ENCODE data around the gene MYLK. TPM values are rescaled to one million over a fixed set of nuclear protein-coding genes. Genes with fewer than 3 reads are reported as not detected.

The MYLK gene
- total and polyA plus RNA-seq, 4 donors: 17.1 to 158 (median 41.9) TPM

- Histone ChIP-seq H3K9me3 (ENCODE audit: control insufficient read depth in 4 of 4, low read length in 3 of 4) (no peaks in the 10 kb centered on the region), H3K27ac (ENCODE audit: low read depth in 1 of 2, low read length in 2 of 2) (no peak overlapping the region), H3K27me3 (ENCODE audit: control insufficient read depth in 4 of 4, insufficient read depth in 4 of 4, low read length in 3 of 4) (no peaks in the 10 kb centered on the region), H3K36me3 (ENCODE audit: control insufficient read depth in 4 of 4, insufficient read depth in 3 of 4, low read depth in 1 of 4, low read length in 3 of 4) (no peaks in the 10 kb centered on the region), H3K4me3 (ENCODE audit: low read depth in 1 of 3, low read length in 3 of 3) (no peak overlapping the region), H3K4me1 (ENCODE audit: control insufficient read depth in 4 of 4, insufficient read depth in 4 of 4, low read length in 3 of 4) (peaks cover 8 to 17% (median 16%) of the 10 kb centered on the region in 4 donors), H3K9ac (ENCODE audit: low read depth in 1 of 2, low read length in 2 of 2) (no peak overlapping the region)
- 71% methylated on average over 5 of the region's 5 CpGs for WGBS
- DNase-seq (ENCODE audit: low spot score): no peak
- TF ChIP-seq ATF3 (IDR thresholded peaks at IDR 0.05) (no peak), FOXA2 (IDR thresholded peaks at IDR 0.05) (no peak)
Measured at GRCh38 chr3:123803521-123803920, 80.6 kb downstream of the MYLK start.

DNA sequence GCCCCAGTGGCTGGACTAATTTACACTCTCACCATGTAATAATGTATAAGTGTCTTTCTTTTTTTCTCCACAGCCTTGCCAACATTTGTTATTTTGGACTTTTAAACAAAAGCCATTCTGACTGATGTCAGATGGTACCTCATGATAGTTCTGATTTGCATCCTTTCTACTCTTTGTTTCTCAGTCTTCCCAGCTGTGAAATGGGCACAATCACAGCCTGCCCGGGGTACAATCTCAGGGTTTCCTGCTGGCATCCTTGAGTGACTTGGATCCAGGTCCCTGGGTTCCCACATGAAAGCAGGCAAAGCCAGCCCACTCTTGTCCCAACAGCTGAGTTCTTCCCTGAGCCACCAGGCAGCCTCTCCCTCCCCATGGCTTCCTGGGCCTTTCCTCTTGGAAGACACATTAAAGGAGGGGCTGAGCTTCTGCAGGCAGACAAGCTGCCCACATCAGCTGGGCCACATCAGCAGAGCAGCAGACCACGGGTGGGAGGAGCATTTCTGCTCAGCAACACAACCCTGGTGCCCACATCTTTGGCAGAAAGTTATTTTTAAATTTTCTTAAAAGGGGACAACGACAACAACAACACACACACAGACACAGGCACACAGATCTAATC is 82.0 kb downstream of the MYLK start:
- Histone ChIP-seq H3K4me1 (ENCODE audit: control insufficient read depth in 4 of 4, insufficient read depth in 4 of 4, low read length in 3 of 4) (peaks cover 3 to 21% (median 19%) of the 10 kb centered on the region in 4 donors), H3K4me3 (ENCODE audit: low read depth in 1 of 3, low read length in 3 of 3) (no peak overlapping the region)
- 89% methylated on average over 3 of the region's 3 CpGs for WGBS

GRCh38 chr3:123801474-123801873 is 82.7 kb downstream of the MYLK start:
- H3K9me3 ChIP-seq (ENCODE audit: control insufficient read depth in 4 of 4, low read length in 3 of 4): no peaks in the 10 kb centered on the region
- no peak for DNase-seq (ENCODE audit: low spot score)
- no peak for TF ChIP-seq YY1 (IDR thresholded peaks at IDR 0.05)
- TF ChIP-seq SP1 (IDR thresholded peaks at IDR 0.05): no peak
- no peak for TF ChIP-seq ZBTB33 (IDR thresholded peaks at IDR 0.05)
- TF ChIP-seq HNF4G (IDR thresholded peaks at IDR 0.05): no peak
- no peak for TF ChIP-seq HNF4A (conservative IDR thresholded peaks at IDR 0.05)
- TF ChIP-seq ATF3 (IDR thresholded peaks at IDR 0.05): no peak
- no peak overlapping the region for H3K4me3 ChIP-seq (ENCODE audit: low read depth in 1 of 3, low read length in 3 of 3)
- no peaks in the 10 kb centered on the region for H3K36me3 ChIP-seq (ENCODE audit: control insufficient read depth in 4 of 4, insufficient read depth in 3 of 4, low read depth in 1 of 4, low read length in 3 of 4)
- no peak overlapping the region for H3K27ac ChIP-seq (ENCODE audit: low read depth in 1 of 2, low read length in 2 of 2)
- no peak overlapping the region for H3K9ac ChIP-seq (ENCODE audit: low read depth in 1 of 2, low read length in 2 of 2)
- no peaks in the 10 kb centered on the region for H3K27me3 ChIP-seq (ENCODE audit: control insufficient read depth in 4 of 4, insufficient read depth in 4 of 4, low read length in 3 of 4)
- H3K4me1 ChIP-seq (ENCODE audit: control insufficient read depth in 4 of 4, insufficient read depth in 4 of 4, low read length in 3 of 4): peaks cover 3 to 21% (median 19%) of the 10 kb centered on the region in 4 donors

More for the DNA sequence above, 82.0 kb downstream of the MYLK start:
- no peaks in the 10 kb centered on the region for H3K9me3 ChIP-seq (ENCODE audit: control insufficient read depth in 4 of 4, low read length in 3 of 4)
- no peak overlapping the region for H3K27ac ChIP-seq (ENCODE audit: low read depth in 1 of 2, low read length in 2 of 2)
- no peaks in the 10 kb centered on the region for H3K27me3 ChIP-seq (ENCODE audit: control insufficient read depth in 4 of 4, insufficient read depth in 4 of 4, low read length in 3 of 4)
- no peaks in the 10 kb centered on the region for H3K36me3 ChIP-seq (ENCODE audit: control insufficient read depth in 4 of 4, insufficient read depth in 3 of 4, low read depth in 1 of 4, low read length in 3 of 4)
- DNase-seq (ENCODE audit: low spot score): no peak
- TF ChIP-seq FOXA2 (IDR thresholded peaks at IDR 0.05) (no peak), EGR1 (IDR thresholded peaks at IDR 0.05; ENCODE audit: low read depth in 2 of 2) (no peak), HNF4G (IDR thresholded peaks at IDR 0.05) (no peak), TAF1 (conservative IDR thresholded peaks at IDR 0.05) (no peak), HNF4A (conservative IDR thresholded peaks at IDR 0.05) (no peak), NR2F2 (IDR thresholded peaks at IDR 0.05) (no peak), ATF3 (IDR thresholded peaks at IDR 0.05) (no peak), MAX (IDR thresholded peaks at IDR 0.05) (no peak), YY1 (IDR thresholded peaks at IDR 0.05) (no peak), RXRA (IDR thresholded peaks at IDR 0.05) (no peak), GABPA (IDR thresholded peaks at IDR 0.05 in 1 of 2, conservative IDR thresholded peaks at IDR 0.05 in 1 of 2) (no peak), RAD21 (IDR thresholded peaks at IDR 0.05) (no peak)
- H3K9ac ChIP-seq (ENCODE audit: low read depth in 1 of 2, low read length in 2 of 2): no peak overlapping the region

Data from liver (tissue), 9 donors.